Urothelium cell line (cell line): ENCODE results near the gene PRSS48.
"Not testable (repeated sequence)": the region's sequence is repeated elsewhere in the genome, so short reads cannot be mapped to it uniquely, and the experiment has no call there.

Experiments used
- DNase-seq: peaks from one replicate; pipeline ENCODE4 v3.0.0; 2011; ENCODE audit warnings: low spot score, mixed read lengths
- FAIRE-seq: peaks from 2 replicates; lab custom pipeline; 2011; peaks lifted over from hg19 to GRCh38; lab: Jason Lieb, UNC

The PRSS48 gene

DNA sequence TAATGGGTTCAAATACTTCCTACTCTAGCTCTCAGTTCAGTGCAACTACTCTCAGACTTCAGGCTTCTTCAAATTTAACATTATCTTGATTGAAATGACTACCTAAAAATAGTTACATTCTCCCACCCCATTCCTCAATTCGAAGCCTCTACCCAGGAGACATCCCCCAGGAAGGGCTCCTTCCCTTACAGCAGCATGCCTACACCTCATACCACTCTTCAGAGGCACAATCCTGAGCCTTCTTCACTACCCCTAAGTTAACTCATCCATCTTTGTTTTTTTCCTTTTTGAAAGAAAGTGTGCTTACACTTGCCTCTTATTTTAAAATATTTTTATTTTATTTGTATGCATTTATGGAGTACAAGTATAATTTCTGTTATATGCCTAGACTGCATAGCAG, 17.2 kb upstream of the PRSS48 start:
- no peak for FAIRE-seq
- no peak for DNase-seq

DNA sequence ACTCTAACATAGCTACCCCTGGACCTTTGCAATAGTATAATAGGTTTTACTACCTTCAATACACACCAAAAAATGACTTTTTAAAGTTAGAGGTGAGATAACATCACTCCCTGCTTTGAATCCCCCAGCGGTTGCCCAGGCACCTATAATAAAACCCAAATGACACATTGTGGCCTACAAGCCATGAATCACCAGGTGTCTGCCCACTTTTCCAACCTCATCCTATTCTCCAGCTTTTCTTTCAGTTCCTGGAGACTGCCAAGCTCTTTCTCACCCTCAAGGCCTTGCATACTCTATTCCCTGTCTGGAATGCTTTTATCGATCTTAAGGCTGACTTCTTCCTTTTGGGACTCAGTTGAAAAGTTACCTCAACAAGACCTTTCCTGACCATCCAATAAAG, 16.4 kb upstream of the PRSS48 start:
- FAIRE-seq (no peak), DNase-seq (peak; percentile 29)

DNA sequence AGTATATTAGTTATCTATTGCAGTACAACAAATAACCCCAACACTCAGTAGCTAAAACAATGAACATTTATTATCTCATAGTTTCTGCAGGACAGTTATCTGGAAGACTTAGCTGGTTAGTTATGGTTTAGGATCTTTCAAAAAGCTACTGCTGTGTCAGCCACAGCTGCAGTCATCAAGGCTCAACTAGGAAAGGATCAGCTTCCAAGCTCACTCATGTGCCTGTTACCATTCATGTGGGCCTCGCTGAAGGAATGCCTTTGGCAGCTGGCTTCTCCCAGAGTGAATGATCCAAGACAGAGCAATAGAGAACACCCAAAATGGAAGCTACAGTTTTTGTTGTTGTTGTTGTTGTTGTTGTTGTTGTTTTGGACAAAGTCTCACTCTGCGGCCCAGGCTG, 13.5 kb upstream of the PRSS48 start:
- DNase-seq = no peak
- FAIRE-seq = no peak

DNA sequence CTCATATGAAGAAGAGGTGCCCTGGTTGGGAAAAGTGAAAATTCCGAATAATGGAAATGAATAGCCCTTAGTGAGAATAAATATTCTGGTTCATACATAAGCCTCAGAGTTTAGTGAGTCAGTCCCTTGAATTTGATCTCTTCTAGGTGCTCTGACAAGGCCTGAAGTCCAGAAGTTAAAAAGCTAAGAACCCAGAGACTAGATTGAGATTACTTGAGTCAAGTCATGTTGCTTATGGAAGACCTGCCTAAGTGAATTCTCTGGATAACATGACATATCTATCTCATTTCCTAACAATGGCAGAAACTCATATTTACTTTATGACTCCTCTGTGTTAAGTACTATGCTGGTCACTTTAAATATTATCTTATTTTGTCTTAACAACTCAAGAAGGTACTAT, 10.5 kb upstream of the PRSS48 start:
- DNase-seq = no peak
- FAIRE-seq = no peak

DNA sequence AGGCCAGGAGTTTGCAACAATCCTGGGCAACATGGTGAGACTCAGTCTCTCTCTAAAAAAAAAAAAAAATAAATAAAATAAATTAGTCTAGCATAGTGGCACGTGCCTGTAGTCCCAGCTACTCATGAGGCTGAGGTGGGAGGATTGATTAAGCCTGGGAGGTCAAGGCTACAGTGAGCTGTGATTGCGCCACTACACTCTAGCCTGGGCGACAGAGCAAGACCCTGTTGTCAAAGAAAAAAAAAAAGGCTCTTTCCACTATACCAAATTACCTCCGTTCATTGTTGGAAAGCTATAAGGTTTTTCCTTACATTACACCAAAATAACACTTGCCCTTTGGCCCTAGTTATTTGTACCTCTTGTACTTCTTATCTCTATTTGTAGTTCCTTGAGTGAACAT, 9.9 kb upstream of the PRSS48 start:
- no peak for DNase-seq
- no peak for FAIRE-seq

GRCh38 chr4:151267822-151268535, 9.0 kb upstream of the PRSS48 start:
- no peak for FAIRE-seq
- no peak for DNase-seq

GRCh38 chr4:151268905-151269304, 8.1 kb upstream of the PRSS48 start:
- not testable (repeated sequence) for FAIRE-seq, DNase-seq

DNA sequence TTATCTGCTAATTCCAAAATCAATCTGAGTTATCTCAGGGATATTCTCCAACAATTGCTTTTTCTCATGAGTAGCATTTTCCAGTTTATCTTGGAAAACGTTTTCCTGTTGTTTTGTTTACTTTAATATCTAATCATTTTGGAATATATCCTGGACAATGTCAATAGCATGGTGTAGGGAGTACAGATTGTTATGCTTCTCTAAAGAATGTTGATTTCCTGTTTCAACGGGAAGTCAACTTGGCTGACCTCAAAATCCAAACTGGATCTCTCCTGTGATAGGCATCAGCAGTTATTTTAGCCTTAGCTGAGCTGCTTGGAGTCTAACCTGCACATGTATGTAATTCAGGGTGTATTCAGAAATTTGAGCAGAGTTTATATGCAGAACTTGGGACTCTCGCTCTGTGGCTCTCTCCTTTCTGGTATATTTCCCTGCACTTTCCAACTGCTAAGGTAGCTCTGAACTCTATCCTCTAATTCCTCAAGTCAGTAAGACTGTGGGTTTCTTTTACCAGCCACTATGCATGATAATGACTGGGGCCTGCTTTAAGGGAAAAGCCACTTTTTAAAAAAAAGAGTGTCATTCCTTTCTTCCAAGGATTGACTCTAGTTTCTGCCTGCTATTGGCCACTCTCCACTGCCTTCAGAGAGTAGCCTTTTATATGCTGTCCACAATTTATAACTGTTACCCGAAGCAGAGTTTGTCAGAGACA, 7.7 kb downstream of the PRSS48 start:
- FAIRE-seq (no peak), DNase-seq (no peak)

DNA sequence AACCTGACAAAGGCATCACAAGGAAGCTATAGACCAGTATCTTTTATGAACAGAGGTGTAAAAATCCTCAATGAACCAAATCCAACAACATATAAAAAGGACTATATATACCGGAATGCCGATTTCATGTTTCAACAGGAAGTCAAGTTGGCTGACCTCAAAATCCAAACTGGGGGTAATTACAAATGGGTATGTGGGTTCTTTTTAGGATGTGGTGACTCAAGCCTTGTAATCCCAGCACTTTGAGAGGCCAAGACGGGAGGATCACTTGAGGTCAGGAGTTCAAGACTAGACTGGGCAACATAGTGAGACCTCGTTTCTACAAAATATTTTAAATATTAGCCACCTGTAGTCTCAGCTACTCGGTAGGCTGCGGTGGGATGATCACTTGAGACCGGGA, 10.4 kb downstream of the PRSS48 start:
- no peak for DNase-seq
- FAIRE-seq = no peak

GRCh38 chr4:151291485-151291884, 14.5 kb downstream of the PRSS48 start:
- no peak for FAIRE-seq
- no peak for DNase-seq

DNA sequence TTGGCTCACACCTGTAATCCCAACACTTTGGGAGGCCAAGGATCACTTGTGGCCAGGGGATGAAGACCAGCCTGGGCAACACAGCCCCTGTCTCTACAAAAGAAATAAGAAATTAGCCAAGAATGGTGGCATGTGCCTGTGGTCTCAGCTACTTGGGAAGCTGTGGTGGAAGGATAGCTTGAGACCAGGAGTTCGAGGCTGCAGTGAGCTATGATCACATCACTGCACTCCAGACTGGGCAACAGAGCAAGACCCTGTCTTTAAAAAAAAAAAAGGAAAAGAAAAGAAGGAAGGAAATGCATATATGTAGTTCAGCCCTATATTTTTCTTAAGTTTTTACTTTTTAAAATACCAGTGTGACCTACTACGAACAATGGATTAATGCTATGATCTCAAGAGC, 15.1 kb downstream of the PRSS48 start:
- DNase-seq (no peak), FAIRE-seq (no peak)

DNA sequence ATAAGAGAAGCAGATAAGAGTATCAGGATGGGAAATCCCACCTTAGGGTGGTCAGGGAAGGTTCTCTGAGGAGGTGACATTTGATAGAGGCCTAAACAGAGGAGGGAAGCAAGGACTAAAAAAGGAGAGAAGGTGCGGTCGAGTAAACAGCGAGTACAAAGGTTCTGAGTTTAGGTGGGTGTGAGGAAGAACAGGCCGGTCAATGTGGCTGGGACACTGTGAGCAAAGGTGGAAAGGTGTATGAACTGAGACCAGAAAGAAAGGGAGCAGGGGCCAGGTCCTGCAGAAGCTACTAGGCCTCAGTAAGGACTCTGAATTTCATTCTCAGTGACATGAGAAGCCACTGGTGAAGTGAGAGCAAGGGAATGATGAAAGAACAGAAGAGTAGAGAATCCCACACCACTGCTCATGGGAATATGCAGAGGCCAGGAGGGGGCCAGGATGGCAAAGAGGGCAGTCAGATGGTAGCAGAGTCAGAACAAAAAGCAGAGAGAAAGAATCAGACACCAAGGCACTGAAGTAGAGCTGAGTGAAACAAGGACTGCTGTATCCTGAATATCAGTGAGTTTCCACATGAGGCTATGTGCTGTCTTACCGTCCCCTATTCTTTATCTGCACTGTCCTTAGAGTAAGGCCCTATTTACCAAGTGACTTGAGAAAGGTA, 18.0 kb downstream of the PRSS48 start:
- no peak for DNase-seq
- no peak for FAIRE-seq

DNA sequence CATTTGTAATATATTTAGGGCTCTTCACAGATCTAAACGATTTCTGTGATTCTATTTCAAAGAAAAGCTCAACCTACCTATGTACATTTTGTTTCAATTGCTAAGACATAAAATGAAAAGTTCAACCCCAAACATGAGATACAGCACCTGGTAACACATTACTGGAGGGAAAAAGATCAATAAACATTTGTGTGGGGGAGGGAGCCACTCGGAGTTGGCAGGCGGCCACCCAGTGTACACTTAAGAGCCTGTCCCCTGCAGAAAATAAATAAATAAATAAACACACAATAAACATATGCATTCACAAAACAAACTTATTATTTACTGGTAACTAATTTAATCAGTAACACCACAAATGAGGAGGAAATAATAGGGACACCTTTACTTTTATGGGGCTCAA, 19.3 kb downstream of the PRSS48 start:
- FAIRE-seq (no peak), DNase-seq (no peak)

DNA sequence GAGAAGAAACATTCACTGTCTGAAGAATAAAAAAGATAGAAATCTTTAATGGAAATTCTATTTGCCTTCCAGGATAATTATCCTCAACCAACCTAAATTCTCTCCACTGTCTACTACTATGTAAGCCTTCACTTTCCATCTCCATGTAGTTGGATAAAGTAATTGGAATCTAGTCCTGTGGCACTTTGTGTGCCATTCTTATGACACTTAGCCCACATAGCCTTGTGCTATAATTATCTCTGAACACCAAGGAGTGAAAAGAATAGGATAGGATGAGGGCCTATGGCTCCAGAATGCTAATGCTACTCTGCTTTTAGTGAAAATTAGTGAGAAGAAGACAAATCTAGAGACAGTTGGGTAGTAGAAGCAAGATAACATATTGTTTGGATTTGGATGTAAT, 20.2 kb downstream of the PRSS48 start:
- no peak for FAIRE-seq
- DNase-seq = no peak

DNA sequence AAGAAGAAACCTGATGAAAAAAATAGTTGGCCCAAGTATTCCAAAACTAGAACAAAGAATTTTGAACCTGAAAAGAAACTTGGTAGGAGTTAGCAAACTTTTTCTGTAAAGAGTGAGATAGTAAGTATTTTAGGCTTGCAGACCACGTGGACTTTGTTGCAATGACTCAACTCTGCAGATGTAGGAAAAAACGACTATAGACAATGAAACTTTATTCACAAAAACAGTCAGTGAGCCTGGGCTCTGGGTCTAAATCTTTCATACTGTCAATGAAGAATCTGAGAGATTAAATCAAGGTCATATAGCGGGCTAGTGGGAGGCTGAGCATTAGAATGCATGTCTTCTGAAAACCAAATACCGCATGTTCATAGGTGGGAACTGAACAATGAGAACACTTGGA, 25.5 kb downstream of the PRSS48 start:
- DNase-seq (no peak), FAIRE-seq (no peak)

DNA sequence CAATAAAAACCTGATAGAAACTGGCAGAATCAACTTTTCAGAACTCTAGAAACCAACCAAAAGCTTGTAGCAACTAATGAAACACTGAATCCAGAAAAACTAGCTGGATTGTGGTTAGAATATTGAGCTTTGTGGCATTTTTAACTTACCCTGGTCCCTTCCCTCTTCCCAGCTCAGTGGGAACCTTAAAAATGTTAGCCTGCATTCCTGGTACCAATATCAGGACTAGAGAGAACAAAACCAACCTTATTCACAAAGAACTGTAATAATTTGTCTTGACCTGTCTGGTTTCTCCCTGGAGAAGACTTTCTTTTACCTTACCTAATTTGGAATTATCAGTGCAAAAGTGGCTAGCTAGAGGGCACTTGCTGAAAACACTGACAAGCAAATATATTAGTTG, 27.3 kb downstream of the PRSS48 start:
- FAIRE-seq (no peak), DNase-seq (no peak)

GRCh38 chr4:151304755-151305154, 27.8 kb downstream of the PRSS48 start:
- FAIRE-seq (no peak), DNase-seq (no peak)

GRCh38 chr4:151310124-151310728, 33.3 kb downstream of the PRSS48 start:
- DNase-seq = no peak
- FAIRE-seq = no peak

GRCh38 chr4:151313306-151314009, 36.5 kb downstream of the PRSS48 start:
- FAIRE-seq (no peak), DNase-seq (no peak)

- no peak for FAIRE-seq
- DNase-seq = no peak
Observed at GRCh38 chr4:151314010-151314355, 37.0 kb downstream of the PRSS48 start.

- no peak for FAIRE-seq
Observed at GRCh38 chr4:151314479-151314878, 37.5 kb downstream of the PRSS48 start.

More at GRCh38 chr4:151314479-151314878, 37.5 kb downstream of the PRSS48 start:
- DNase-seq = no peak
